ENCODE measurements around the gene HECTD2. TPM values are rescaled to one million over a fixed set of nuclear protein-coding genes. Genes with fewer than 3 reads are reported as not detected.

HECTD2 gene, protein sequence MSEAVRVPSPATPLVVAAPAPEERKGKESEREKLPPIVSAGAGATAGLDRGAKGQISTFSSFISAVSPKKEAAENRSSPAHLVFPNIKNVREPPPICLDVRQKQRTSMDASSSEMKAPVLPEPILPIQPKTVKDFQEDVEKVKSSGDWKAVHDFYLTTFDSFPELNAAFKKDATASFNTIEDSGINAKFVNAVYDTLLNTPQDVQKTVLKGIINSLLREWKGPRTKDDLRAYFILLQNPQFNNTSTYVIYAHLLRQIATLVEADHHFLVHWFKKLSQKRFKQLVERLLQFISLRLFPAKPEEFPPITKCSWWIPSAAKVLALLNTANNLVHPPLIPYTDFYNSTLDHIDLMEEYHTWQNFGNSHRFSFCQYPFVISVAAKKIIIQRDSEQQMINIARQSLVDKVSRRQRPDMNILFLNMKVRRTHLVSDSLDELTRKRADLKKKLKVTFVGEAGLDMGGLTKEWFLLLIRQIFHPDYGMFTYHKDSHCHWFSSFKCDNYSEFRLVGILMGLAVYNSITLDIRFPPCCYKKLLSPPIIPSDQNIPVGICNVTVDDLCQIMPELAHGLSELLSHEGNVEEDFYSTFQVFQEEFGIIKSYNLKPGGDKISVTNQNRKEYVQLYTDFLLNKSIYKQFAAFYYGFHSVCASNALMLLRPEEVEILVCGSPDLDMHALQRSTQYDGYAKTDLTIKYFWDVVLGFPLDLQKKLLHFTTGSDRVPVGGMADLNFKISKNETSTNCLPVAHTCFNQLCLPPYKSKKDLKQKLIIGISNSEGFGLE
- 3.1 and 5.5 TPM in 2 replicates for total RNA-seq

GRCh38 chr10:91409869-91410637 is at the start of gene HECTD2:
Gene HECTD2, plus strand, starts transcription at chr10:91410344. Its CDS starts 95 bp downstream, at chr10:91410439.

Other genes starting within 250 kb of the HECTD2 start
- 15.8 and 26.7 TPM in 2 replicates for gene PCGF5, start 189.7 kb upstream of the HECTD2 start, total RNA-seq
- gene PPP1R3C, start 222.7 kb downstream of the HECTD2 start, total RNA-seq: 0.72 and 8.2 TPM in 2 replicates